ENCODE results near the gene CES5A.
"Not testable (repeated sequence)": the region's sequence is repeated elsewhere in the genome, so short reads cannot be mapped to it uniquely, and the experiment has no call there.

The CES5A gene

GRCh38 chr16:55830658-55831294 lies 44.4 kb downstream of the CES5A start:
- Histone ChIP-seq H3K4me3 (ENCODE audit: low read depth, low read length) (no peak overlapping the region), H3K27me3 (no peaks in the 10 kb centered on the region), H3K9me3 (no peaks in the 10 kb centered on the region), H3K36me3 (no peaks in the 10 kb centered on the region), H3K4me1 (no peaks in the 10 kb centered on the region; the same call in 1 of the 2 replicates)
- no peak for DNase-seq
- no peak for TF ChIP-seq CTCF (IDR thresholded peaks at IDR 0.05; ENCODE audit: low read depth, low read length)

GRCh38 chr16:55829232-55829631 lies 45.9 kb downstream of the CES5A start:
- not testable (repeated sequence) for H3K4me1 ChIP-seq; H3K36me3 ChIP-seq; DNase-seq; H3K9me3 ChIP-seq; H3K4me3 ChIP-seq (ENCODE audit: low read depth, low read length); H3K27me3 ChIP-seq

- Histone ChIP-seq H3K4me1 (no peaks in the 10 kb centered on the region), H3K9me3 (no peaks in the 10 kb centered on the region), H3K36me3 (no peaks in the 10 kb centered on the region), H3K27me3 (no peaks in the 10 kb centered on the region), H3K4me3 (ENCODE audit: low read depth, low read length) (no peak overlapping the region)
- TF ChIP-seq CTCF (IDR thresholded peaks at IDR 0.05; ENCODE audit: low read depth, low read length) = no peak
- DNase-seq = no peak
Observed at GRCh38 chr16:55828680-55829079, 46.5 kb downstream of the CES5A start.

- DNase-seq = no peak
- Histone ChIP-seq H3K9me3 (no peaks in the 10 kb centered on the region), H3K4me1 (no peaks in the 10 kb centered on the region), H3K36me3 (no peaks in the 10 kb centered on the region), H3K27me3 (no peaks in the 10 kb centered on the region), H3K4me3 (ENCODE audit: low read depth, low read length) (no peak overlapping the region)
- TF ChIP-seq CTCF (IDR thresholded peaks at IDR 0.05; ENCODE audit: low read depth, low read length) = no peak
Observed at GRCh38 chr16:55825115-55825728, 50.0 kb downstream of the CES5A start.

- H3K36me3 ChIP-seq = no peaks in the 10 kb centered on the region
- no peak for TF ChIP-seq CTCF (IDR thresholded peaks at IDR 0.05; ENCODE audit: low read depth, low read length)
- no peaks in the 10 kb centered on the region; the same call in 1 of the 2 replicates for H3K27me3 ChIP-seq
- H3K9me3 ChIP-seq = no peaks in the 10 kb centered on the region
- H3K4me3 ChIP-seq (ENCODE audit: low read depth, low read length) = no peak overlapping the region
- no peak for DNase-seq
- no peaks in the 10 kb centered on the region for H3K4me1 ChIP-seq
Observed at GRCh38 chr16:55824473-55825000, 50.6 kb downstream of the CES5A start.

GRCh38 chr16:55822280-55822810 lies 52.8 kb downstream of the CES5A start:
- Histone ChIP-seq H3K4me3 (ENCODE audit: low read depth, low read length) (no peak overlapping the region), H3K36me3 (no peaks in the 10 kb centered on the region), H3K4me1 (no peaks in the 10 kb centered on the region), H3K9me3 (no peaks in the 10 kb centered on the region), H3K27me3 (peaks cover 12% of the 10 kb centered on the region)
- TF ChIP-seq CTCF (IDR thresholded peaks at IDR 0.05; ENCODE audit: low read depth, low read length) = no peak
- DNase-seq = no peak

Measured in BE2C (cell line).